ENCODE data around the gene GNB1L.

GNB1L gene

GRCh38 chr22:19745155-19746101 lies 109.2 kb downstream of the GNB1L start:
- H3K9ac ChIP-seq (ENCODE audit: low read depth in 1 of 2, low read length in 2 of 2), result no peak overlapping the region
- H3K36me3 ChIP-seq (ENCODE audit: control insufficient read depth in 1 of 2, insufficient read depth in 2 of 2, low read length in 2 of 2), result no peaks in the 10 kb centered on the region
- H3K4me1 ChIP-seq (ENCODE audit: control insufficient read depth in 1 of 2, insufficient read depth in 2 of 2, low read length in 2 of 2), result no peaks in the 10 kb centered on the region
- no peak overlapping the region for H3K4me3 ChIP-seq (ENCODE audit: low read depth in 1 of 2, low read length in 2 of 2)
- H3K9me3 ChIP-seq (ENCODE audit: control insufficient read depth in 1 of 2, low read length in 2 of 2), result no peaks in the 10 kb centered on the region
- H3K27me3 ChIP-seq (ENCODE audit: control insufficient read depth in 1 of 2, insufficient read depth in 2 of 2, low read length in 2 of 2), result no peaks in the 10 kb centered on the region
- no peak overlapping the region for H3K27ac ChIP-seq (ENCODE audit: low read depth, low read length)

DNA sequence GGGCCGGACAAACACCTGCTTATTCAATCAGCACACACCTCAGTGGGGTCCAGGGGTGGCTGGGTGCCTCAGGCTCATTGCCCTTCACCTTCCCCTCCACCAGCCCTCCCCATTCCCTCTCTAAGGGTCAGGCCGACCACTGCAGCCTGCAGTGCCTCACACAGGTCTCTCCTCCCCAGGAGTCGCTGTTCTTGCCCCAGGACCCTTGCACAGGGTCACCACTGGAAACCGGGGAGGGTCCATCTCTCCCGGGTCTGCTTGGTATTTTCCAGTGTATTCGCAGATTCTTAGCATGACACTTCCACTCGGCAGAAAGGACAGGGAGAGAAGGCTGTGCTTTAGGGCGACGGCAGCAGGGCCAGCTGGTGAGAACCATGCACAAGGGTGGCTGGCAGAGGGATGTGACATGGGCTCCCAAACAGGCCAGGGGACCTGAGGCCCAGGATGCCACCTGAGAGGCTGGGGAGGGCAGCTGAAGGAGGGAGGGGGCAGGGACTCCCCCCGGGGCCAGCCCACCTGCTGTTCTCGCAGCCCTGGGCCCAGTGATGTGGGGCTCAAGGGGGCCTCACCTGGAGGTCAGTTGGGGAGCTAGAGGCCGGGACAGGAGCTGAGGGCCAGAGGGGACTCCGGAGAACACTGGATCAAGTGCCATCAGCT lies 110.2 kb downstream of the GNB1L start:
- Histone ChIP-seq H3K4me1 (ENCODE audit: control insufficient read depth in 1 of 2, insufficient read depth in 2 of 2, low read length in 2 of 2) (no peaks in the 10 kb centered on the region), H3K9me3 (ENCODE audit: control insufficient read depth in 1 of 2, low read length in 2 of 2) (no peaks in the 10 kb centered on the region), H3K27ac (ENCODE audit: low read depth, low read length) (no peak overlapping the region), H3K4me3 (ENCODE audit: low read depth in 1 of 2, low read length in 2 of 2) (no peak overlapping the region), H3K9ac (ENCODE audit: low read depth in 1 of 2, low read length in 2 of 2) (no peak overlapping the region), H3K27me3 (ENCODE audit: control insufficient read depth in 1 of 2, insufficient read depth in 2 of 2, low read length in 2 of 2) (no peaks in the 10 kb centered on the region), H3K36me3 (ENCODE audit: control insufficient read depth in 1 of 2, insufficient read depth in 2 of 2, low read length in 2 of 2) (no peaks in the 10 kb centered on the region)

DNA sequence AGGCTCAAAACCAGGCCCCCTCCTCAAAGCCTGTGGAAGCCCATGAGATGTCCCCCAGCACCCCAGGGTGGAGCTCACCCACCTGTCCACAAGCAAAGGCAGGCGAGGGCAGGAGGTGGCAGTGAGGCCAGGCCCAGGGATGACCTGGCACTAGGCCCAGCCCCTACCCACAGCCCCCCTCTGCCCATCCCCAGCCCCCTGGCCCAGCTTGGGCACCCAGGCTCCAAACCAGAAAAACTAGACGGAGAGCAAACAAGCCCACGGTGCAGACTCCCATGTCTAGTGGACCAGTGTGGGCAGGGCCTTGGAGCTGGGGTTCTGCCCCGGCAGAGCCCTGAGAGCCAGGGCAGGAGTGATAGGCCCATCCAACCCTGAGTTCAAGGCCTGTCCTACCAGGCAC lies 111.0 kb downstream of the GNB1L start:
- no peaks in the 10 kb centered on the region for H3K27me3 ChIP-seq (ENCODE audit: control insufficient read depth in 1 of 2, insufficient read depth in 2 of 2, low read length in 2 of 2)
- no peak overlapping the region for H3K4me3 ChIP-seq (ENCODE audit: low read depth in 1 of 2, low read length in 2 of 2)
- H3K36me3 ChIP-seq (ENCODE audit: control insufficient read depth in 1 of 2, insufficient read depth in 2 of 2, low read length in 2 of 2), result no peaks in the 10 kb centered on the region
- H3K9ac ChIP-seq (ENCODE audit: low read depth in 1 of 2, low read length in 2 of 2), result no peak overlapping the region
- no peaks in the 10 kb centered on the region for H3K9me3 ChIP-seq (ENCODE audit: control insufficient read depth in 1 of 2, low read length in 2 of 2)
- H3K4me1 ChIP-seq (ENCODE audit: control insufficient read depth in 1 of 2, insufficient read depth in 2 of 2, low read length in 2 of 2), result no peaks in the 10 kb centered on the region
- H3K27ac ChIP-seq (ENCODE audit: low read depth, low read length), result no peak overlapping the region

DNA sequence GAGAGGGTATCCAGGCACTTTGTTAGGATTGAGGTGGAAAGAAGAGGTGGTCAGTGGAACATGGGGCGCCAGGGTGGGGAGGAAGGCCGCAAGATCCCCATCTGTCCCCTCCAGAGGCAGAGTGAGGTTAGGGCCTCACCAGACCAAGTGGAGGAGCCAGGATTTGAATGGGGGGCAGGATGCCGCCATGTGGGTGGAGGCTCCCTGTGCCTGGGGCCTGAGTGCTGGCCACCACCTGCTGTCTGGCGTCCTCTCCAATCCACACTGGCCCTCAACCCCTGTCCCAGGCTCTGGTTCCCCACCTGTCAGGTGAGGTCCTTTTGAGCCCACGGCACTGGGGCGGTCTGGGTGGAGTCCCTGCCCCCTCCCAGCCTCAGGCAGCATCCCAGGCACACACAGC lies 111.6 kb downstream of the GNB1L start:
- Histone ChIP-seq H3K4me1 (ENCODE audit: control insufficient read depth in 1 of 2, insufficient read depth in 2 of 2, low read length in 2 of 2) (no peaks in the 10 kb centered on the region), H3K27me3 (ENCODE audit: control insufficient read depth in 1 of 2, insufficient read depth in 2 of 2, low read length in 2 of 2) (no peaks in the 10 kb centered on the region), H3K9ac (ENCODE audit: low read depth in 1 of 2, low read length in 2 of 2) (no peak overlapping the region), H3K36me3 (ENCODE audit: control insufficient read depth in 1 of 2, insufficient read depth in 2 of 2, low read length in 2 of 2) (no peaks in the 10 kb centered on the region), H3K9me3 (ENCODE audit: control insufficient read depth in 1 of 2, low read length in 2 of 2) (no peaks in the 10 kb centered on the region), H3K4me3 (ENCODE audit: low read depth in 1 of 2, low read length in 2 of 2) (no peak overlapping the region), H3K27ac (ENCODE audit: low read depth, low read length) (no peak overlapping the region)

GRCh38 chr22:19742160-19743066 lies 112.3 kb downstream of the GNB1L start:
- H3K27me3 ChIP-seq (ENCODE audit: control insufficient read depth in 1 of 2, insufficient read depth in 2 of 2, low read length in 2 of 2), result no peaks in the 10 kb centered on the region
- no peak overlapping the region for H3K4me3 ChIP-seq (ENCODE audit: low read depth in 1 of 2, low read length in 2 of 2)
- no peak overlapping the region for H3K9ac ChIP-seq (ENCODE audit: low read depth in 1 of 2, low read length in 2 of 2)
- H3K4me1 ChIP-seq (ENCODE audit: control insufficient read depth in 1 of 2, insufficient read depth in 2 of 2, low read length in 2 of 2), result no peaks in the 10 kb centered on the region
- no peaks in the 10 kb centered on the region for H3K36me3 ChIP-seq (ENCODE audit: control insufficient read depth in 1 of 2, insufficient read depth in 2 of 2, low read length in 2 of 2)
- H3K27ac ChIP-seq (ENCODE audit: low read depth, low read length), result no peak overlapping the region
- no peaks in the 10 kb centered on the region for H3K9me3 ChIP-seq (ENCODE audit: control insufficient read depth in 1 of 2, low read length in 2 of 2)

GRCh38 chr22:19741053-19741452 lies 113.6 kb downstream of the GNB1L start:
- Histone ChIP-seq H3K36me3 (ENCODE audit: control insufficient read depth in 1 of 2, insufficient read depth in 2 of 2, low read length in 2 of 2) (no peaks in the 10 kb centered on the region), H3K9ac (ENCODE audit: low read depth in 1 of 2, low read length in 2 of 2) (no peak overlapping the region), H3K4me3 (ENCODE audit: low read depth in 1 of 2, low read length in 2 of 2) (no peak overlapping the region), H3K4me1 (ENCODE audit: control insufficient read depth in 1 of 2, insufficient read depth in 2 of 2, low read length in 2 of 2) (no peaks in the 10 kb centered on the region), H3K27ac (ENCODE audit: low read depth, low read length) (no peak overlapping the region), H3K27me3 (ENCODE audit: control insufficient read depth in 1 of 2, insufficient read depth in 2 of 2, low read length in 2 of 2) (peaks cover 0 to 3% of the 10 kb centered on the region in 2 donors), H3K9me3 (ENCODE audit: control insufficient read depth in 1 of 2, low read length in 2 of 2) (no peaks in the 10 kb centered on the region)

- Histone ChIP-seq H3K4me3 (ENCODE audit: low read depth in 1 of 2, low read length in 2 of 2) (no peak overlapping the region), H3K9ac (ENCODE audit: low read depth in 1 of 2, low read length in 2 of 2) (no peak overlapping the region), H3K36me3 (ENCODE audit: control insufficient read depth in 1 of 2, insufficient read depth in 2 of 2, low read length in 2 of 2) (no peaks in the 10 kb centered on the region), H3K27ac (ENCODE audit: low read depth, low read length) (no peak overlapping the region), H3K4me1 (ENCODE audit: control insufficient read depth in 1 of 2, insufficient read depth in 2 of 2, low read length in 2 of 2) (no peaks in the 10 kb centered on the region), H3K9me3 (ENCODE audit: control insufficient read depth in 1 of 2, low read length in 2 of 2) (no peaks in the 10 kb centered on the region), H3K27me3 (ENCODE audit: control insufficient read depth in 1 of 2, insufficient read depth in 2 of 2, low read length in 2 of 2) (peaks cover 0 to 3% of the 10 kb centered on the region in 2 donors)
These were observed 114.1 kb downstream of the GNB1L start for GRCh38 chr22:19740586-19740985.

GRCh38 chr22:19739911-19740449 lies 114.7 kb downstream of the GNB1L start:
- Histone ChIP-seq H3K27me3 (ENCODE audit: control insufficient read depth in 1 of 2, insufficient read depth in 2 of 2, low read length in 2 of 2) (peaks cover 0 to 3% of the 10 kb centered on the region in 2 donors), H3K4me1 (ENCODE audit: control insufficient read depth in 1 of 2, insufficient read depth in 2 of 2, low read length in 2 of 2) (no peaks in the 10 kb centered on the region), H3K9me3 (ENCODE audit: control insufficient read depth in 1 of 2, low read length in 2 of 2) (no peaks in the 10 kb centered on the region)

GRCh38 chr22:19739448-19739895 lies 115.2 kb downstream of the GNB1L start:
- no peak overlapping the region for H3K27ac ChIP-seq (ENCODE audit: low read depth, low read length)
- no peak overlapping the region for H3K9ac ChIP-seq (ENCODE audit: low read depth in 1 of 2, low read length in 2 of 2)
- no peaks in the 10 kb centered on the region for H3K36me3 ChIP-seq (ENCODE audit: control insufficient read depth in 1 of 2, insufficient read depth in 2 of 2, low read length in 2 of 2)
- H3K4me3 ChIP-seq (ENCODE audit: low read depth in 1 of 2, low read length in 2 of 2), result no peak overlapping the region
- H3K4me1 ChIP-seq (ENCODE audit: control insufficient read depth in 1 of 2, insufficient read depth in 2 of 2, low read length in 2 of 2), result no peaks in the 10 kb centered on the region
- no peaks in the 10 kb centered on the region for H3K9me3 ChIP-seq (ENCODE audit: control insufficient read depth in 1 of 2, low read length in 2 of 2)
- H3K27me3 ChIP-seq (ENCODE audit: control insufficient read depth in 1 of 2, insufficient read depth in 2 of 2, low read length in 2 of 2), result peaks cover 0 to 3% of the 10 kb centered on the region in 2 donors

More at GRCh38 chr22:19739911-19740449, 114.7 kb downstream of the GNB1L start:
- no peak overlapping the region for H3K4me3 ChIP-seq (ENCODE audit: low read depth in 1 of 2, low read length in 2 of 2)
- no peak overlapping the region for H3K9ac ChIP-seq (ENCODE audit: low read depth in 1 of 2, low read length in 2 of 2)
- no peak overlapping the region for H3K27ac ChIP-seq (ENCODE audit: low read depth, low read length)
- H3K36me3 ChIP-seq (ENCODE audit: control insufficient read depth in 1 of 2, insufficient read depth in 2 of 2, low read length in 2 of 2), result no peaks in the 10 kb centered on the region
